ENCODE results near the gene RNASET2.

The RNASET2 gene

GRCh38 chr6:166956444-166957086 lies at the start of gene RNASET2:
TSS of gene RNASET2 (minus strand) at chr6:166956550. CDS start at chr6:166956182, 368 bp downstream.
- no peaks in the 10 kb centered on the region for H4K20me1 ChIP-seq (ENCODE audit: insufficient read depth, low read length)
- H3K27ac ChIP-seq (ENCODE audit: low read depth, low read length, poor library complexity, severe bottlenecking): peak within 1 kb of the TSS; percentile 93
- no peaks in the 10 kb centered on the region for H3K9me3 ChIP-seq (ENCODE audit: low read length)
- H3F3A ChIP-seq (ENCODE audit: insufficient read depth, low read length): peaks cover 23% of the 10 kb centered on the region
- peak within 1 kb of the TSS; percentile 79 for H3K4me3 ChIP-seq (ENCODE audit: low read depth, low read length, poor library complexity, severe bottlenecking)
- no peaks in the 10 kb centered on the region for H3K27me3 ChIP-seq (ENCODE audit: insufficient read depth, low read length)
- H3K9ac ChIP-seq (ENCODE audit: low read length): peak within 1 kb of the TSS; percentile 90
- no peaks in the 10 kb centered on the region for H3K79me2 ChIP-seq (ENCODE audit: insufficient read depth, low read length)
- H3K9me2 ChIP-seq (ENCODE audit: low read depth, low read length): no peaks in the 10 kb centered on the region
- TF ChIP-seq CTCF (IDR thresholded peaks at IDR 0.05; ENCODE audit: low read length) (no peak), EZH2 (IDR thresholded peaks at IDR 0.05; ENCODE audit: borderline replicate concordance, low read length) (no peak)
- H3K36me3 ChIP-seq (ENCODE audit: insufficient read depth, low read length): no peaks in the 10 kb centered on the region; the same call in 1 of the 2 replicates
- H2AFZ ChIP-seq (ENCODE audit: low read length): no peak within 1 kb of the TSS
- H3K4me2 ChIP-seq (ENCODE audit: low read length): peak within 1 kb of the TSS; percentile 84
- H3K4me1 ChIP-seq (ENCODE audit: insufficient read depth, low read length, severe bottlenecking): peaks cover 77% of the 10 kb centered on the region

GRCh38 chr6:167005350-167006159 lies 49.2 kb upstream of the RNASET2 start:
- Histone ChIP-seq H3K27ac (ENCODE audit: low read depth, low read length, poor library complexity, severe bottlenecking) (no peak overlapping the region), H3K36me3 (ENCODE audit: insufficient read depth, low read length) (peaks cover 48% of the 10 kb centered on the region), H3K9me2 (ENCODE audit: low read depth, low read length) (no peaks in the 10 kb centered on the region), H3K9ac (ENCODE audit: low read length) (no peak overlapping the region), H3K4me1 (ENCODE audit: insufficient read depth, low read length, severe bottlenecking) (peaks cover 20% of the 10 kb centered on the region), H4K20me1 (ENCODE audit: insufficient read depth, low read length) (no peaks in the 10 kb centered on the region), H2AFZ (ENCODE audit: low read length) (no peak overlapping the region), H3K4me3 (ENCODE audit: low read depth, low read length, poor library complexity, severe bottlenecking) (no peak overlapping the region), H3K79me2 (ENCODE audit: insufficient read depth, low read length) (0 out of 2 replicates have a peak, but pooled peaks cover 5% of the 10 kb centered on the region), H3K9me3 (ENCODE audit: low read length) (no peaks in the 10 kb centered on the region), H3K4me2 (ENCODE audit: low read length) (no peak overlapping the region), H3F3A (ENCODE audit: insufficient read depth, low read length) (no peaks in the 10 kb centered on the region), H3K27me3 (ENCODE audit: insufficient read depth, low read length) (no peaks in the 10 kb centered on the region)
- TF ChIP-seq CTCF (IDR thresholded peaks at IDR 0.05; ENCODE audit: low read length) (no peak), EZH2 (IDR thresholded peaks at IDR 0.05; ENCODE audit: borderline replicate concordance, low read length) (no peak)

GRCh38 chr6:167000759-167001158 lies 44.4 kb upstream of the RNASET2 start:
- TF ChIP-seq EZH2 (IDR thresholded peaks at IDR 0.05; ENCODE audit: borderline replicate concordance, low read length) (no peak), CTCF (IDR thresholded peaks at IDR 0.05; ENCODE audit: low read length) (no peak)
- Histone ChIP-seq H3K36me3 (ENCODE audit: insufficient read depth, low read length) (peaks cover 34% of the 10 kb centered on the region), H3K27ac (ENCODE audit: low read depth, low read length, poor library complexity, severe bottlenecking) (peak overlapping the region; percentile 15), H3F3A (ENCODE audit: insufficient read depth, low read length) (no peaks in the 10 kb centered on the region), H3K79me2 (ENCODE audit: insufficient read depth, low read length) (peaks cover 20% of the 10 kb centered on the region; the same call in 1 of the 2 replicates), H3K9me2 (ENCODE audit: low read depth, low read length) (no peaks in the 10 kb centered on the region), H3K27me3 (ENCODE audit: insufficient read depth, low read length) (no peaks in the 10 kb centered on the region), H3K9me3 (ENCODE audit: low read length) (no peaks in the 10 kb centered on the region), H3K9ac (ENCODE audit: low read length) (peak overlapping the region; percentile 73; the same call in 1 of the 2 replicates), H3K4me3 (ENCODE audit: low read depth, low read length, poor library complexity, severe bottlenecking) (peak overlapping the region; percentile 92), H3K4me2 (ENCODE audit: low read length) (peak overlapping the region; percentile 78), H4K20me1 (ENCODE audit: insufficient read depth, low read length) (no peaks in the 10 kb centered on the region), H3K4me1 (ENCODE audit: insufficient read depth, low read length, severe bottlenecking) (peaks cover 37% of the 10 kb centered on the region), H2AFZ (ENCODE audit: low read length) (no peak overlapping the region)

All from OCI-LY1 (cell line).